Muscle of back (tissue), 13 donors: ENCODE data around the gene TCEAL9. TPM values are rescaled to one million over a fixed set of nuclear protein-coding genes. Genes with fewer than 3 reads are reported as not detected.
"Not testable (repeated sequence)": the region's sequence is repeated elsewhere in the genome, so short reads cannot be mapped to it uniquely, and the experiment has no call there.

ENCODE experiments used
- DNase-seq, 3 donors: peaks; one replicate each; pipeline versions ENCODE4 v3.0.0 to v3.0.0-alpha.2; 2013
- long read RNA-seq, 9 donors: transcript quantifications; one replicate each; lab custom pipeline, GENCODE V29; 2026
- polyA plus RNA-seq, 10 donors: library from polyadenylated mRNA; unstranded; fragments of 120-200 nt; gene quantifications; one replicate each; pipeline ENCODE4 v1.2.1, GENCODE V29; 2013; ENCODE audit not compliant: insufficient read length in 10 of 10

TCEAL9 gene
- polyA plus RNA-seq: 100 to 1,000 TPM; 141 to 198 (median 159) TPM
- long read RNA-seq, donor 1, transcript TCEAL9-202 (3 exons, 1,033 nt): major isoform, 52 of 95 reads
- long read RNA-seq, donor 1, transcript TCEAL9-201 (2 exons, 699 nt): minor isoform, 19 of 95 reads
- long read RNA-seq, donor 1, transcript TCEAL9-203 (1 exons, 1,938 nt): minor isoform, 19 of 95 reads
- long read RNA-seq, donor 1, partial matches to known transcripts: 5 of 95 reads
- long read RNA-seq, donor 1, other reads (novel, unspliced or antisense): 0 of 95 reads
- long read RNA-seq, donor 2, transcript TCEAL9-203 (1 exons, 1,938 nt): minor isoform, 11 of 82 reads
- long read RNA-seq, donor 2, transcript TCEAL9-202 (3 exons, 1,033 nt): major isoform, 50 of 82 reads
- long read RNA-seq, donor 2, transcript TCEAL9-201 (2 exons, 699 nt): minor isoform, 15 of 82 reads
- long read RNA-seq, donor 2, partial matches to known transcripts: 6 of 82 reads
- long read RNA-seq, donor 2, other reads (novel, unspliced or antisense): 0 of 82 reads
- long read RNA-seq, donor 3: 0 reads
- long read RNA-seq, donor 4, transcript TCEAL9-202 (3 exons, 1,033 nt): major isoform, 24 of 49 reads
- long read RNA-seq, donor 4, transcript TCEAL9-203 (1 exons, 1,938 nt): minor isoform, 15 of 49 reads
- long read RNA-seq, donor 4, transcript TCEAL9-201 (2 exons, 699 nt): minor isoform, 10 of 49 reads
- long read RNA-seq, donor 4, partial matches to known transcripts: 0 of 49 reads
- long read RNA-seq, donor 4, other reads (novel, unspliced or antisense): 0 of 49 reads
- long read RNA-seq, donor 5, transcript TCEAL9-203 (1 exons, 1,938 nt): minor isoform, 20 of 100 reads
- long read RNA-seq, donor 5, transcript TCEAL9-201 (2 exons, 699 nt): minor isoform, 22 of 100 reads
- long read RNA-seq, donor 5, transcript TCEAL9-202 (3 exons, 1,033 nt): major isoform, 53 of 100 reads
- long read RNA-seq, donor 5, partial matches to known transcripts: 5 of 100 reads
- long read RNA-seq, donor 5, other reads (novel, unspliced or antisense): 0 of 100 reads
- long read RNA-seq, donor 6, transcript TCEAL9-201 (2 exons, 699 nt): minor isoform, 12 of 79 reads
- long read RNA-seq, donor 6, transcript TCEAL9-203 (1 exons, 1,938 nt): minor isoform, 19 of 79 reads
- long read RNA-seq, donor 6, transcript TCEAL9-202 (3 exons, 1,033 nt): major isoform, 42 of 79 reads
- long read RNA-seq, donor 6, partial matches to known transcripts: 6 of 79 reads
- long read RNA-seq, donor 6, other reads (novel, unspliced or antisense): 0 of 79 reads
- long read RNA-seq, donor 7, transcript TCEAL9-201 (2 exons, 699 nt): minor isoform, 7 of 64 reads
- long read RNA-seq, donor 7, transcript TCEAL9-203 (1 exons, 1,938 nt): minor isoform, 15 of 64 reads
- long read RNA-seq, donor 7, transcript TCEAL9-202 (3 exons, 1,033 nt): major isoform, 42 of 64 reads
- long read RNA-seq, donor 7, partial matches to known transcripts: 0 of 64 reads
- long read RNA-seq, donor 7, other reads (novel, unspliced or antisense): 0 of 64 reads
- long read RNA-seq, donor 8, transcript TCEAL9-202 (3 exons, 1,033 nt): major isoform, 43 of 75 reads
- long read RNA-seq, donor 8, transcript TCEAL9-201 (2 exons, 699 nt): minor isoform, 14 of 75 reads
- long read RNA-seq, donor 8, transcript TCEAL9-203 (1 exons, 1,938 nt): minor isoform, 18 of 75 reads
- long read RNA-seq, donor 8, partial matches to known transcripts: 0 of 75 reads
- long read RNA-seq, donor 8, other reads (novel, unspliced or antisense): 0 of 75 reads
- long read RNA-seq, donor 9, transcript TCEAL9-202 (3 exons, 1,033 nt): major isoform, 6 of 10 reads
- long read RNA-seq, donor 9, partial matches to known transcripts: 0 of 10 reads
- long read RNA-seq, donor 9, other reads (novel, unspliced or antisense): 0 of 10 reads

GRCh38 chrX:103356130-103356798, at the start of gene TCEAL9:
Gene TCEAL9, plus strand, starts transcription at chrX:103356506. Its CDS starts 1,179 bp downstream, at chrX:103357685.
- peak; percentile 82 to 92 (median 87) for DNase-seq

GRCh38 chrX:103309860-103310554, 46.3 kb upstream of the TCEAL9 start:
- peak in 1 of 3 donors; percentile 0 for DNase-seq

GRCh38 chrX:103310555-103311398, 45.5 kb upstream of the TCEAL9 start, which contains the start of gene BEX2:
Gene BEX2, minus strand, starts transcription at chrX:103310990. Its CDS starts 1,014 bp downstream, at chrX:103309976.
- peak; percentile 22 to 49 (median 49) for DNase-seq

GRCh38 chrX:103311399-103311780, 44.9 kb upstream of the TCEAL9 start:
- peak in 2 of 3 donors; percentile 12 to 22 for DNase-seq

GRCh38 chrX:103329991-103330390, 26.3 kb upstream of the TCEAL9 start, which contains the start of gene TCEAL7:
Gene TCEAL7, plus strand, starts transcription at chrX:103330239. Its CDS starts 1,165 bp downstream, at chrX:103331404.
- peak; percentile 75 to 92 (median 83) for DNase-seq

GRCh38 chrX:103330681-103331288, 25.5 kb upstream of the TCEAL9 start:
- peak; percentile 12 to 82 (median 37) for DNase-seq

- no peak for DNase-seq
Observed at GRCh38 chrX:103338663-103339062, 17.6 kb upstream of the TCEAL9 start.

GRCh38 chrX:103343105-103343504, 13.2 kb upstream of the TCEAL9 start:
- DNase-seq: peak; percentile 11 to 60 (median 41)

GRCh38 chrX:103344606-103345005, 11.7 kb upstream of the TCEAL9 start:
- DNase-seq: no peak

GRCh38 chrX:103347682-103348397, 8.5 kb upstream of the TCEAL9 start:
- no peak for DNase-seq

- DNase-seq: peak in 2 of 3 donors; percentile 47 to 74
Observed at GRCh38 chrX:103356858-103357257, 552 bp downstream of the TCEAL9 start.

- DNase-seq: no peak
Observed at GRCh38 chrX:103357871-103358270, 1.6 kb downstream of the TCEAL9 start.

- not testable (repeated sequence) for DNase-seq
Observed at GRCh38 chrX:103359605-103360004, 3.3 kb downstream of the TCEAL9 start.

GRCh38 chrX:103360092-103360491, 3.8 kb downstream of the TCEAL9 start:
- DNase-seq: no peak

GRCh38 chrX:103360916-103361315, 4.6 kb downstream of the TCEAL9 start:
- no peak for DNase-seq

GRCh38 chrX:103361798-103362197, 5.5 kb downstream of the TCEAL9 start:
- DNase-seq: no peak

GRCh38 chrX:103362474-103362873, 6.2 kb downstream of the TCEAL9 start:
- DNase-seq: no peak
